ENCODE results near the gene PRSS2. TPM values are rescaled to one million over a fixed set of nuclear protein-coding genes. Genes with fewer than 3 reads are reported as not detected.

Gene PRSS2
- polyA plus RNA-seq, 4 donors = not detected

GRCh38 chr7:142784716-142785115 lies 13.9 kb downstream of the PRSS2 start:
- DNase-seq (ENCODE audit: low read depth in 4 of 4, low spot score in 3 of 4) = no peak

- DNase-seq (ENCODE audit: low read depth in 4 of 4, low spot score in 3 of 4) = no peak
Measured at GRCh38 chr7:142785841-142786250, 15.1 kb downstream of the PRSS2 start.

DNA sequence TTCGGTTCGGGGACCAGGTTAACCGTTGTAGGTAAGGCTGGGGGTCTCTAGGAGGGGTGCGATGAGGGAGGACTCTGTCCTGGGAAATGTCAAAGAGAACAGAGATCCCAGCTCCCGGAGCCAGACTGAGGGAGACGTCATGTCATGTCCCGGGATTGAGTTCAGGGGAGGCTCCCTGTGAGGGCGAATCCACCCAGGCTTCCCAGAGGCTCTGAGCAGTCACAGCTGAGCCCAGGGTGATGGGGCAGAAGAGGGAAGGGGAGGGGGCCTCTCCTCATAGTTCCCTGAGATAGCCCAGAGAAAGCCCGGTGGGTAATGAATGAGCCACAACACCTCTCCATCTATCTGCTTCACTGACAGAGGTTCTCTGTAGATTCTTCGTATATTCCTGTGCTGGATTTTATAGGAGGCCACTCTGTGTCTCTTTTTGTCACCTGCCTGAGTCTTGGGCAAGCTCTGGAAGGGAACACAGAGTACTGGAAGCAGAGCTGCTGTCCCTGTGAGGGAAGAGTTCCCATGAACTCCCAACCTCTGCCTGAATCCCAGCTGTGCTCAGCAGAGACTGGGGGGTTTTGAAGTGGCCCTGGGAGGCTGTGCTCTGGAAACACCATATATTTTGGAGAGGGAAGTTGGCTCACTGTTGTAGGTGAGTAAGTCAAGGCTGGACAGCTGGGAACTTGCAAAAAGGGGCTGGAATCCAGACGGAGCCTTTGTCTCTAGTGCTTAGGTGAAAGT lies 16.4 kb downstream of the PRSS2 start:
- no peak for DNase-seq (ENCODE audit: low read depth in 4 of 4, low spot score in 3 of 4)

DNA sequence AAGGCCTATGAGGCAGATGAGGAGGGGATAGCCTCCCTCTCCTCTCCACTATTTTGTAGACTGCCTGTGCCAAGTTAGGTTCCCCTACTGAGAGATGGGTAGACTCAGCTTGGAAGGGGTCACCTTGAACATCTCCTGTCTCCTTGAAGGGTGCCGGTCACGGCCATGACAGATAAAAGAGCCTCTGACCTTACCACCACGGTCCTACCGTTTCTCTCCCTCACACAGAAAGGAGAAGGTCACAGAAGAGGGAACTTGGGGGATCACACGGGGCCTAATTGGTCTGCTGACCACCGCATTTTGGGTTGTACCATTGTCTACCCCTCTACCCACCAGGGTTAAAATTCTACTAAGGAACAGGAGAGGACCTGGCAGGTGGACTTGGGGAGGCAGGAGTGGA lies 17.0 kb downstream of the PRSS2 start:
- no peak for DNase-seq (ENCODE audit: low read depth in 4 of 4, low spot score in 3 of 4)

- no peak for DNase-seq (ENCODE audit: low read depth in 4 of 4, low spot score in 3 of 4)
Measured at GRCh38 chr7:142788303-142789289, 17.8 kb downstream of the PRSS2 start.

DNA sequence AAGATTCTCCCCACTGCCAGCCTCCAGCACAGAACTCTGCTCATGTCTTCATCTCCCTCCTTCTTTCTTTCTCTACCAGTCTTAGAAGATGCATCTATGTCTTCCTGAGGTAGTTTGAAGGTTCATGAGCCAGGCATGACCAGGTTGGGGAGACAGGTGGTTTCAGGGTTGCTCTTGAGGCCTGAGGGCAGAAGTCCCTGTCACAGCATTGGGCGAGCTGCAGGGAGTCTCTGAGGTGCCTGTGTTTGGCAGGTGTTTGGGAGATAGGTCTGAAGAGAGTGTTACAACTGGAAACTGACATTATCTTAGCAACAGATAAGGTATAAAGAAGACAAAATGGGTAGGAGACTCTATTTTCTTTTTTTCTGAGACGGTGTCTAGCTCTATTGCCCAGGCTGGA lies 18.7 kb downstream of the PRSS2 start:
- DNase-seq (ENCODE audit: low read depth in 4 of 4, low spot score in 3 of 4) = no peak

DNA sequence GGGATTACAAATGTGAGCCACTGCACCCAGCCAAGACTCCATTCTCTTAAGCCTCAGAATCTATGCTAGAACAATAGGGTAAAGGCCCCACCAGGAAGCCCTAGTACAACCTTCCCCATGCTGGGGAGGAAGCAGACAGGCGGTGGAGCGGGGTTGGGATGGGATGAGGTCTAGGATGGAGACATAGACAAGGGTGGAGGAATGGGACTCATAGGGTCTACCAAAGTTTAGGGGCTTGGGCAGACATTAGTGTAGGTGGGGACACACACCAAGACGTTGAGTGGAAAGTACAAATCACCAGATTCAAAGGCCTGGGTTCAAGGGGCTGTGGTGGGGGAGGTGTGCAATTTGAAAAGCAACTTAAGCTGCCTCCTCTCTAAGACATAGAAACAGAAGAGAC lies 19.3 kb downstream of the PRSS2 start:
- DNase-seq (ENCODE audit: low read depth in 4 of 4, low spot score in 3 of 4) = no peak

GRCh38 chr7:142790555-142790954 lies 19.8 kb downstream of the PRSS2 start:
- no peak for DNase-seq (ENCODE audit: low read depth in 4 of 4, low spot score in 3 of 4)

GRCh38 chr7:142791502-142791901 lies 20.7 kb downstream of the PRSS2 start:
- DNase-seq (ENCODE audit: low read depth in 4 of 4, low spot score in 3 of 4) = no peak

DNA sequence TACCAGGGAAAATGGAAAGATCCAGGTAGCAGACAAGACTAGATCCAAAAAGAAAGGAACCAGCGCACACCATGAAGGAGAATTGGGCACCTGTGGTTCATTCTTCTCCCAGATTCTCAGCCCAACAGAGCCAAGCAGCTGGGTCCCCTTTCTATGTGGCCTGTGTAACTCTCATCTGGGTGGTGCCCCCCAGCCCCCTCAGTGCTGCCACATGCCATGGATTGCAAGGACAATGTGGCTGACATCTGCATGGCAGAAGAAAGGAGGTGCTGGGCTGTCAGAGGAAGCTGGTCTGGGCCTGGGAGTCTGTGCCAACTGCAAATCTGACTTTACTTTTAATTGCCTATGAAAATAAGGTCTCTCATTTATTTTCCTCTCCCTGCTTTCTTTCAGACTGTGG lies 21.4 kb downstream of the PRSS2 start:
- no peak for DNase-seq (ENCODE audit: low read depth in 4 of 4, low spot score in 3 of 4)

DNA sequence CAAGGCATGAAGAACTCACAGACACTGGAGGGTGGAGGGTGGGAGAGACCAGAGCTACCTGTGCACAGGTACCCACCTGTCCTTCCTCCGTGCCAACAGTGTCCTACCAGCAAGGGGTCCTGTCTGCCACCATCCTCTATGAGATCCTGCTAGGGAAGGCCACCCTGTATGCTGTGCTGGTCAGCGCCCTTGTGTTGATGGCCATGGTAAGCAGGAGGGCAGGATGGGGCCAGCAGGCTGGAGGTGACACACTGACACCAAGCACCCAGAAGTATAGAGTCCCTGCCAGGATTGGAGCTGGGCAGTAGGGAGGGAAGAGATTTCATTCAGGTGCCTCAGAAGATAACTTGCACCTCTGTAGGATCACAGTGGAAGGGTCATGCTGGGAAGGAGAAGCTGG lies 21.8 kb downstream of the PRSS2 start:
- no peak for DNase-seq (ENCODE audit: low read depth in 4 of 4, low spot score in 3 of 4)

GRCh38 chr7:142793156-142793555 lies 22.4 kb downstream of the PRSS2 start:
- no peak for DNase-seq (ENCODE audit: low read depth in 4 of 4, low spot score in 3 of 4)

GRCh38 chr7:142795339-142795863 lies 24.6 kb downstream of the PRSS2 start:
- no peak for DNase-seq (ENCODE audit: low read depth in 4 of 4, low spot score in 3 of 4)

- no peak for DNase-seq (ENCODE audit: low read depth in 4 of 4, low spot score in 3 of 4)
Measured at GRCh38 chr7:142796001-142796500, 25.3 kb downstream of the PRSS2 start.

DNA sequence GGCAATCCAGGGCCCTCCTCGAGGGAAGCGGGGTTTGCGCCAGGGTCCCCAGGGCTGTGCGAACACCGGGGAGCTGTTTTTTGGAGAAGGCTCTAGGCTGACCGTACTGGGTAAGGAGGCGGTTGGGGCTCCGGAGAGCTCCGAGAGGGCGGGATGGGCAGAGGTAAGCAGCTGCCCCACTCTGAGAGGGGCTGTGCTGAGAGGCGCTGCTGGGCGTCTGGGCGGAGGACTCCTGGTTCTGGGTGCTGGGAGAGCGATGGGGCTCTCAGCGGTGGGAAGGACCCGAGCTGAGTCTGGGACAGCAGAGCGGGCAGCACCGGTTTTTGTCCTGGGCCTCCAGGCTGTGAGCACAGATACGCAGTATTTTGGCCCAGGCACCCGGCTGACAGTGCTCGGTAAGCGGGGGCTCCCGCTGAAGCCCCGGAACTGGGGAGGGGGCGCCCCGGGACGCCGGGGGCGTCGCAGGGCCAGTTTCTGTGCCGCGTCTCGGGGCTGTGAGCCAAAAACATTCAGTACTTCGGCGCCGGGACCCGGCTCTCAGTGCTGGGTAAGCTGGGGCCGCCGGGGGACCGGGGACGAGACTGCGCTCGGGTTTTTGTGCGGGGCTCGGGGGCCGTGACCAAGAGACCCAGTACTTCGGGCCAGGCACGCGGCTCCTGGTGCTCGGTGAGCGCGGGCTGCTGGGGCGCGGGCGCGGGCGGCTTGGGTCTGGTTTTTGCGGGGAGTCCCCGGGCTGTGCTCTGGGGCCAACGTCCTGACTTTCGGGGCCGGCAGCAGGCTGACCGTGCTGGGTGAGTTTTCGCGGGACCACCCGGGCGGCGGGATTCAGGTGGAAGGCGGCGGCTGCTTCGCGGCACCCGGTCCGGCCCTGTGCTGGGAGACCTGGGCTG lies 26.0 kb downstream of the PRSS2 start:
- DNase-seq (ENCODE audit: low read depth in 4 of 4, low spot score in 3 of 4) = no peak

- DNase-seq (ENCODE audit: low read depth in 4 of 4, low spot score in 3 of 4) = no peak
Measured at GRCh38 chr7:142797391-142798377, 26.9 kb downstream of the PRSS2 start.

DNA sequence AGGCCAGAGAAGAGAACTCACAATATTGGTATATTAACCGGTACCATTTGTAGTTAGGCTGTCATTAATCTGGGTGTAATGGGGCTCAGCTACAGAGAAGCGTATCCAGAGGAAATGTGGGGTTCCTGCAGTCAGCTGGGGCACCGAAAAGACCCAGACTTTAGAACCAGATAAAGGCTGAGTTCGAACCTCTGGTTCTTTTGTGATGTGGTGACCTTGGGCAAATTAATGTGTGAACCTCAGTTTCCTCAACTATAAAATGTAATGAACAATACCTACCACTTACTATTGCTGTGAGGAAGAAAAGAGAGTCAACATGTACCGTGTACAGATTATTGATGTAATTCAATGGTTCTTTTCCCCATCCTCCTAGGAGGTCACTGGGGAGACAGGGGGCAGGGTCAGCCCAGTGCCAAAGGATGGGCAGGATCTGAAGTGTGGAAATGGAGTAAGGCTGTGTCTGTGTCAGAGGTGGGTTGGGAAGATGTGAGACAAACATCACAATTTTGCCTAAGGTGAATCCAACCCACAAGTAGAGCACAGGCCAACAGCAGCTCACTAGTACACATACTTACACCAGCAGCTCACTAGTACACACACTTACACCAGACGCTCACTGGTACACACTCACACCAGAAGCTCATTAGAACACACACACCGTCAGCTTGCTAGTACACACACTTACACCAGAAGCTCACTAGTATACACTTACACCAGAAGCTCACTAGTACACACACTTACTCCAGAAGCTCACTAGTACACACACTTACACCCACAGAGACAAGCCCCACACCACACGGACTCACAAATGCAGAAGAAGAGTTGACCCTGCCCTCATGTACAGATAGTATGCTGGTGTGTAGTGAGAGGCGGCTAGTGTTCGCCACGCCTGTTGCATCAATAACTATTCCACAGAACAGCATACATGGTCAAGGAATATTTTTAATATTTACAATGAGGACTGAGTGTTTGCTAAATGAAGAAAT lies 28.0 kb downstream of the PRSS2 start:
- DNase-seq (ENCODE audit: low read depth in 4 of 4, low spot score in 3 of 4) = no peak

DNA sequence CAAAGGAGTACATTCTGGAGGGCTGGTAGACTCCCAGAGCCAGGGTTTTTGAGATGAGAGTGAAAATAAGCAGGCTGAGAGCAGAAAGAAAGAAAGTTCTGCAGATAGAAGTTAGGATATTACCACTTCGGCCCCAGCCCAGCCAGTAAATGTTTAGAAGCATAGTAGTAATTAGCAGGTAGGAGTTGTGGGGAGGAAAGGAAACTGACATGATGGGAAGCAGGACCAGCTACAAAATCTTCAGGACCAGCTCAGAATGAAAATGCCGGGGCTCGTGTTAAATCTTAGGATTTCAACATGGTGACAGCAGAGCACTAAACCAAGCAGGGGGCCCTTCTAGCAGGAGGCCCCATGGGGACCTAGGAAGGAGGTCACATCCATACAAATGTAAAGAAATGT lies 28.7 kb downstream of the PRSS2 start:
- DNase-seq (ENCODE audit: low read depth in 4 of 4, low spot score in 3 of 4) = no peak

Measured in left renal pelvis (tissue), 4 donors.